SK-N-SH (cell line): ENCODE data around the gene ZNF609.

Source experiments
- CTCF ChIP-seq: fragments of 200-600 bp; sonication (generic); IDR thresholded peaks from 2 replicates; pipeline ENCODE4 v1.6.1; 2017; ENCODE audit warnings: antibody characterized with exemption, mild to moderate bottlenecking, moderate library complexity
- EP300 ChIP-seq, 2 experiments: IDR thresholded peaks; 2 replicates each; pipeline versions ENCODE4 v1.4.0 to v1.6.1; 2012; ENCODE audit warnings: borderline replicate concordance in 1 of 2, low read depth in 1 of 2, low read length in 1 of 2
- MAX ChIP-seq: IDR thresholded peaks from 2 replicates; pipeline ENCODE4 v1.4.0; 2012; ENCODE audit warnings: low read depth
- MEF2A ChIP-seq: IDR thresholded peaks from 2 replicates; pipeline ENCODE4 v1.4.0; 2012; ENCODE audit warnings: low read depth, borderline replicate concordance
- MXI1 ChIP-seq: IDR thresholded peaks from 2 replicates; pipeline ENCODE4 v1.6.1; 2012; ENCODE audit warnings: mild to moderate bottlenecking, low read depth, low read length, improper control_type of control experiment
- PBX3 ChIP-seq: IDR thresholded peaks from 2 replicates; pipeline ENCODE4; 2012
- POLR2AphosphoS5 ChIP-seq: IDR thresholded peaks from 2 replicates; pipeline ENCODE4 v1.6.1; 2012; ENCODE audit warnings: low read depth, low read length
- RFX5 ChIP-seq: IDR thresholded peaks from 2 replicates; pipeline ENCODE4 v1.6.1; 2012; ENCODE audit warnings: mild to moderate bottlenecking, improper control_type of control experiment, low read length
- SIN3A ChIP-seq: IDR thresholded peaks from 2 replicates; pipeline ENCODE4 v1.6.1; 2012; ENCODE audit warnings: low read depth, mild to moderate bottlenecking, low read length, moderate library complexity, borderline replicate concordance
- TEAD4 ChIP-seq: IDR thresholded peaks from 2 replicates; pipeline ENCODE4 v1.4.0; 2012; ENCODE audit warnings: mild to moderate bottlenecking, borderline replicate concordance; ENCODE audit not compliant: insufficient read depth

GRCh38 chr15:64691896-64692565, 231.7 kb downstream of the ZNF609 start:
- TF ChIP-seq CTCF (no peak), RFX5 (no peak), POLR2AphosphoS5 (no peak), MEF2A (no peak), SIN3A (no peak), TEAD4 (no peak), PBX3 (no peak), MXI1 (no peak), EP300 (IDR thresholded peaks at IDR 0.05; ENCODE audit: borderline replicate concordance in 1 of 2, low read depth in 1 of 2, low read length in 1 of 2) (no peak), MAX (no peak)
